Fibroblast of lung (primary cell): Measurements from ENCODE around the gene ZNF277.

Experiments used
- EZH2 ChIP-seq: IDR thresholded peaks from 2 replicates; pipeline ENCODE4 v1.5.1; 2012; ENCODE audit warnings: low read length, control low read depth, mild to moderate bottlenecking; ENCODE audit errors: missing control alignments
- TF ChIP-seq, protein P1 (sequence below), 2 donors: IDR thresholded peaks in 1 of 2; conservative IDR thresholded peaks in 1 of 2; 1 replicate in 1 of 2; 2 replicates in 1 of 2; pipeline ENCODE4 v1.5.1; 2011 to 2012; ENCODE audit warnings: low read length in 2 of 2, control low read depth in 1 of 2, inconsistent platforms in 1 of 2, low read depth in 1 of 2, mild to moderate bottlenecking in 1 of 2

DNA sequence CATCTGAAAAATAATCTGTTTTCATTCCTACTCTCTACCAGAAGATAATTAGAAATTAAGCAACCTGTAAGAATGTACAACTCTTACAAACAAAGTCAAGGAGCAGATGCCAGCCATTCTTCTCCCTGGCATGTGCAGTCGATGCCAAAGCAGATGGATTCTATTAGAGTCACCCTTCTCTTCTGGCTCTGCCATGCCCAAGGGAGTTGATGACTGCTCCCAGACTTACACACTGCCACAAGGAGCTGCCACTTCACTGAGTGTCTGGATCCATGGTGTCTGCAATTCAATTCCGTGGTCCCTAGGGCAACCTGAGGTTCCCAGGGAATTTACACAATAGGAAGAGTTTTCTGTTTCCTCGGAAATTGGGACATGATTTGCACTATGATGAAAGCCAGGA, 154.7 kb downstream of the ZNF277 start:
- TF ChIP-seq, protein P1, sequence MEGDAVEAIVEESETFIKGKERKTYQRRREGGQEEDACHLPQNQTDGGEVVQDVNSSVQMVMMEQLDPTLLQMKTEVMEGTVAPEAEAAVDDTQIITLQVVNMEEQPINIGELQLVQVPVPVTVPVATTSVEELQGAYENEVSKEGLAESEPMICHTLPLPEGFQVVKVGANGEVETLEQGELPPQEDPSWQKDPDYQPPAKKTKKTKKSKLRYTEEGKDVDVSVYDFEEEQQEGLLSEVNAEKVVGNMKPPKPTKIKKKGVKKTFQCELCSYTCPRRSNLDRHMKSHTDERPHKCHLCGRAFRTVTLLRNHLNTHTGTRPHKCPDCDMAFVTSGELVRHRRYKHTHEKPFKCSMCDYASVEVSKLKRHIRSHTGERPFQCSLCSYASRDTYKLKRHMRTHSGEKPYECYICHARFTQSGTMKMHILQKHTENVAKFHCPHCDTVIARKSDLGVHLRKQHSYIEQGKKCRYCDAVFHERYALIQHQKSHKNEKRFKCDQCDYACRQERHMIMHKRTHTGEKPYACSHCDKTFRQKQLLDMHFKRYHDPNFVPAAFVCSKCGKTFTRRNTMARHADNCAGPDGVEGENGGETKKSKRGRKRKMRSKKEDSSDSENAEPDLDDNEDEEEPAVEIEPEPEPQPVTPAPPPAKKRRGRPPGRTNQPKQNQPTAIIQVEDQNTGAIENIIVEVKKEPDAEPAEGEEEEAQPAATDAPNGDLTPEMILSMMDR (conservative IDR thresholded peaks at IDR 0.05 in 1 of 2, IDR thresholded peaks at IDR 0.05 in 1 of 2; ENCODE audit: low read depth in 1 of 2, low read length in 2 of 2) = no peak
- no peak for TF ChIP-seq EZH2
